H1 (cell line): ENCODE data around the gene HDHD3. TPM values are rescaled to one million over a fixed set of nuclear protein-coding genes. Genes with fewer than 3 reads are reported as not detected.

Experiments
- CTCF ChIA-PET: fragments of 300-600 bp; sonication (Branson Sonifier 250); formaldehyde crosslinking; loops from one replicate; lab custom pipeline; 2021; ENCODE audit not compliant: partially characterized antibody; lab: Charles Lee
- POLR2A ChIA-PET: fragments of 300-600 bp; sonication (Branson Sonifier 250); formaldehyde crosslinking; loops from one replicate; lab custom pipeline; 2021; ENCODE audit warnings: inconsistent platforms; ENCODE audit not compliant: partially characterized antibody; lab: Charles Lee
- DNase-seq, 2 experiments: peaks; one replicate each; pipeline versions ENCODE4 v3.0.0 to v3.0.0-alpha.2; 2010 to 2022; ENCODE audit warnings: low spot score in 2 of 2, low read depth in 1 of 2, mixed read lengths in 1 of 2
- FAIRE-seq: peaks from 2 replicates; lab custom pipeline; 2011; peaks lifted over from hg19 to GRCh38; lab: Jason Lieb, UNC
- H2AFZ ChIP-seq: 2 replicates; pipeline ENCODE4 v1.8.1; 2012; ENCODE audit warnings: low read length, inconsistent platforms
- H2AK5ac ChIP-seq: 2 replicates; pipeline ENCODE4 v1.6.1; 2013; ENCODE audit warnings: low read depth, low read length
- H2BK120ac ChIP-seq: replicated peaks from 2 replicates; pipeline ENCODE3; 2013; ENCODE audit warnings: low read depth, low read length, inconsistent platforms
- H2BK12ac ChIP-seq: 2 replicates; pipeline ENCODE4 v1.6.1; 2013; ENCODE audit warnings: low read depth, low read length
- H2BK15ac ChIP-seq: 2 replicates; pipeline ENCODE4 v1.6.1; 2013; ENCODE audit warnings: low read length
- H2BK20ac ChIP-seq: 2 replicates; pipeline ENCODE4 v1.6.1; 2013; ENCODE audit warnings: low read length
- H2BK5ac ChIP-seq: 2 replicates; pipeline ENCODE4 v1.6.1; 2013; ENCODE audit warnings: low read depth, low read length
- H3K14ac ChIP-seq: 2 replicates; pipeline ENCODE4 v1.6.1; 2013; ENCODE audit warnings: inconsistent platforms; ENCODE audit not compliant: insufficient read length
- H3K18ac ChIP-seq: 2 replicates; pipeline ENCODE4 v1.6.1; 2013; ENCODE audit warnings: low read length; ENCODE audit errors: extremely low read depth
- H3K23ac ChIP-seq: 2 replicates; pipeline ENCODE4 v1.6.1; 2013; ENCODE audit warnings: inconsistent platforms; ENCODE audit not compliant: insufficient read length
- H3K23me2 ChIP-seq: 2 replicates; pipeline ENCODE4 v1.6.1; 2013; ENCODE audit warnings: low read depth, low read length
- H3K27ac ChIP-seq: 2 replicates; pipeline ENCODE4 v1.6.1; 2011; ENCODE audit warnings: low read depth, low read length, inconsistent platforms
- H3K27me3 ChIP-seq, 4 experiments: replicated peaks in 1 of 4; 1 replicate in 1 of 4; 2 replicates in 3 of 4; pipeline versions ENCODE4 v1.6.1 to v1.8.1; 2011 to 2013; ENCODE audit warnings: low read length in 3 of 4, mild to moderate bottlenecking in 3 of 4, inconsistent platforms in 2 of 4, mixed read lengths in 2 of 4, moderate library complexity in 1 of 4; ENCODE audit not compliant: control insufficient read depth in 3 of 4, insufficient read depth in 3 of 4; ENCODE audit errors: extremely low read depth in 1 of 4
- H3K36me3 ChIP-seq, 4 experiments: 2 replicates each; pipeline versions ENCODE4 v1.6.1 to v1.8.1; 2011 to 2013; ENCODE audit warnings: mild to moderate bottlenecking in 4 of 4, low read length in 3 of 4, moderate library complexity in 2 of 4, control low read depth in 1 of 4, inconsistent platforms in 1 of 4; ENCODE audit not compliant: insufficient read depth in 4 of 4, control insufficient read depth in 2 of 4
- H3K4ac ChIP-seq: replicated peaks from 2 replicates; pipeline ENCODE3; 2013; ENCODE audit warnings: low read length, low read depth, mixed read lengths, inconsistent platforms; ENCODE audit not compliant: insufficient read length
- H3K4me1 ChIP-seq, 4 experiments: replicated peaks in 1 of 4; 1 replicate in 1 of 4; 2 replicates in 3 of 4; pipeline versions ENCODE4 v1.6.1 to v1.8.1; 2011 to 2013; ENCODE audit warnings: low read length in 3 of 4, inconsistent platforms in 2 of 4, mixed read lengths in 1 of 4; ENCODE audit not compliant: insufficient read depth in 4 of 4, control insufficient read depth in 3 of 4
- H3K4me2 ChIP-seq, 2 experiments: 2 replicates each; pipeline versions ENCODE4 v1.6.1 to v1.8.1; 2011 to 2013; ENCODE audit warnings: low read depth in 2 of 2, low read length in 2 of 2, control low read depth in 1 of 2, inconsistent platforms in 1 of 2, mild to moderate bottlenecking in 1 of 2; ENCODE audit not compliant: insufficient read depth in 1 of 2
- H3K4me3 ChIP-seq, 4 experiments: fragments of 200-600, 300-600 bp in 1 of 4; sonication (generic), shearing (Covaris generic), sonication (Bioruptor Twin) in 1 of 4; 2 replicates each; pipeline versions ENCODE4 v1.5.1 to v1.8.1; 2011 to 2016; ENCODE audit warnings: low read length in 4 of 4, low read depth in 3 of 4, control low read depth in 2 of 4, inconsistent platforms in 2 of 4, mild to moderate bottlenecking in 2 of 4, mixed read lengths in 1 of 4, moderate library complexity in 1 of 4; ENCODE audit not compliant: insufficient read depth in 2 of 4; ENCODE audit errors: extremely low read depth in 1 of 4
- H3K56ac ChIP-seq: replicated peaks from 2 replicates; pipeline ENCODE3; 2013; ENCODE audit warnings: low read depth, mild to moderate bottlenecking, mixed read lengths, low read length, inconsistent platforms; ENCODE audit not compliant: insufficient read length
- H3K79me1 ChIP-seq: 2 replicates; pipeline ENCODE4 v1.6.1; 2013; ENCODE audit warnings: low read depth, low read length, control low read depth
- H3K79me2 ChIP-seq, 2 experiments: 2 replicates each; pipeline versions ENCODE4 v1.6.1 to v1.8.1; 2012 to 2013; ENCODE audit warnings: low read length in 2 of 2, mild to moderate bottlenecking in 2 of 2, inconsistent platforms in 1 of 2; ENCODE audit not compliant: insufficient read depth in 2 of 2, control insufficient read depth in 1 of 2
- H3K9ac ChIP-seq, 4 experiments: replicated peaks in 1 of 4; 1 replicate in 1 of 4; 2 replicates in 3 of 4; pipeline versions ENCODE4 v1.6.1 to v1.8.1; 2011 to 2013; ENCODE audit warnings: low read depth in 3 of 4, low read length in 3 of 4, control low read depth in 2 of 4, mild to moderate bottlenecking in 2 of 4, moderate library complexity in 2 of 4, inconsistent platforms in 1 of 4; ENCODE audit errors: extremely low read depth in 1 of 4
- H3K9me3 ChIP-seq, 2 experiments: 2 replicates each; pipeline versions ENCODE4 v1.6.1 to v1.8.1; 2012 to 2013; ENCODE audit warnings: mild to moderate bottlenecking in 2 of 2, moderate library complexity in 2 of 2, control low read depth in 1 of 2, inconsistent platforms in 1 of 2, low read depth in 1 of 2, low read length in 1 of 2, mixed read lengths in 1 of 2; ENCODE audit not compliant: insufficient read depth in 2 of 2
- H4K20me1 ChIP-seq, 2 experiments: replicated peaks in 1 of 2; 2 replicates each; pipeline versions ENCODE3 to v1.8.1; 2011 to 2013; ENCODE audit warnings: inconsistent platforms in 2 of 2, low read length in 2 of 2, mild to moderate bottlenecking in 1 of 2; ENCODE audit not compliant: insufficient read depth in 2 of 2, control insufficient read depth in 1 of 2
- H4K5ac ChIP-seq: 2 replicates; pipeline ENCODE4 v1.6.1; 2013; ENCODE audit warnings: low read length, low read depth, mixed read lengths, inconsistent platforms; ENCODE audit not compliant: insufficient read length
- H4K8ac ChIP-seq: 2 replicates; pipeline ENCODE4 v1.8.0; 2013; ENCODE audit warnings: mild to moderate bottlenecking, moderate library complexity, low read length, inconsistent platforms; ENCODE audit not compliant: insufficient read depth; ENCODE audit errors: extremely low read depth
- H4K91ac ChIP-seq: replicated peaks from 2 replicates; pipeline ENCODE3; 2013; ENCODE audit warnings: low read length, mixed read lengths, inconsistent platforms; ENCODE audit not compliant: insufficient read length
- CTBP2 ChIP-seq: IDR thresholded peaks from 2 replicates; pipeline ENCODE4 v1.7.0; 2011; ENCODE audit warnings: borderline replicate concordance, mild to moderate bottlenecking, moderate library complexity, mixed read lengths, low read length; ENCODE audit not compliant: insufficient read depth, insufficient read length
- RAD21 ChIP-seq, 2 experiments: IDR thresholded peaks in 1 of 2; conservative IDR thresholded peaks in 1 of 2; 2 replicates each; pipeline ENCODE4 v1.6.1; 2011; ENCODE audit warnings: low read depth in 2 of 2, low read length in 2 of 2, improper control_type of control experiment in 1 of 2, inconsistent platforms in 1 of 2, mild to moderate bottlenecking in 1 of 2, moderate library complexity in 1 of 2
- RNF2 ChIP-seq: fragments of 200-900, 300-1000 bp; sonication (generic); IDR thresholded peaks from 2 replicates; pipeline ENCODE4 v1.7.1; 2016; ENCODE audit warnings: borderline replicate concordance, low read depth, mild to moderate bottlenecking, antibody characterized with exemption, low read length; ENCODE audit not compliant: poor library complexity, severe bottlenecking; ENCODE audit errors: missing control alignments
- WGBS, 2 experiments: shearing (Covaris generic) in 1 of 2; methylation state at CpG; one replicate each; pipeline versions ENCODE4 v1.1.6 to v1.1.7; 2013 to 2015; ENCODE audit warnings: low lambda C conversion rate in 2 of 2, mixed read lengths in 2 of 2, inconsistent platforms in 1 of 2, low coverage in 1 of 2, missing lambda C conversion rate in 1 of 2; ENCODE audit not compliant: insufficient replicate concordance in 2 of 2, insufficient coverage in 1 of 2, insufficient read length in 1 of 2; ENCODE audit errors: extremely low coverage in 1 of 2, missing lambda C conversion rate in 1 of 2; 5-methylcytosine and 5-hydroxymethylcytosine counted together
- polyA plus RNA-seq, 7 experiments: library from polyadenylated mRNA; depleted of rRNA in 3 of 7; stranded (reverse) in 5 of 7; unstranded in 2 of 7; fragments of >200 nt in 5 of 7; fragments of 200-250 nt in 2 of 7; gene quantifications; 1 replicate in 5 of 7; 2 replicates in 1 of 7; 4 replicates in 1 of 7; pipeline versions ENCODE4 v1.2.1 to v1.2.3, GENCODE V29; 2011 to 2013; ENCODE audit warnings: missing spikeins in 2 of 7, mixed read lengths in 2 of 7
- total RNA-seq: library from RNA; stranded (reverse); fragmentation: NEBNext Ultra II Directional; extraction: Animal tissue kit (Norgen Biotek cat#: 25700); gene quantifications from 2 replicates; pipeline ENCODE4 v1.2.1, GENCODE V29; 2021
- TF ChIP-seq, protein P1 (sequence below), 3 experiments: IDR thresholded peaks; 1 replicate in 2 of 3; 2 replicates in 1 of 3; pipeline versions ENCODE4 v1.5.1 to v1.6.1; 2011; ENCODE audit warnings: low read length in 3 of 3, mild to moderate bottlenecking in 3 of 3, inconsistent platforms in 2 of 3, low read depth in 1 of 3, moderate library complexity in 1 of 3; ENCODE audit not compliant: insufficient read depth in 1 of 3; ENCODE audit errors: control extremely low read depth in 1 of 3

Gene HDHD3
- total and polyA plus RNA-seq, 2 of the 8 experiments (the other 6 are each of a cell fraction or from before 2014, with no cell fraction given), result 12.1 to 25.3 TPM

DNA sequence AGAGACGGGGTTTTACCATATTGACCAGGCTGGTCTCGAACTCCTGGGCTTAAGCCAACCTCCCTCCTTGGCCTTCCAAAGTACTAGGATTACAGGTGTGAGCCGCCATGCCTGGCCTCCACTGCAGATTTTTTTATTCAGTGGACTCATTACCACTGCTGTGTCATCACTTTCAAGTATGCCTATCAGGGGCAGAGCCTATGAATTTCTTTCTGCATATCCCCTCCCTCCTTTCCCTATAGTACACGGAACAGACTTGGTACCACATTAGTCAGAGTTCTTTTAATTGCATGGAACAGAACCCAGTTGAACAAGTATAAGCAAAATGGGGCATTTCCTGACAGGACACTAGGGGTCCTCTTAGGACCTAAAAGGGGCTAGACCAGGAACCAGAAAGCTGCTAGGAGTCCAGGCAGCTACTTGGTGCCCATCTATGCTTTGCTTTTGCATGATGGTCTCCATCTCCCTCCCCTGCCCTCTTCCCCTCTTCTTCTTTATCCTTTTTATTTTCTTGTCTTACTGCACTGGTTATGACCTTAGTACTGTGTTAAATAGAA, 21.7 kb downstream of the HDHD3 start:
- Histone ChIP-seq H3K79me2 (no peaks in the 10 kb centered on the region), H2AFZ (no peak overlapping the region), H4K8ac (no peak overlapping the region; the same call in 1 of the 2 replicates), H3K14ac (no peak overlapping the region), H3K23me2 (0 out of 2 replicates have a peak, but pooled peaks cover 1% of the 10 kb centered on the region), H3K56ac (no peak overlapping the region), H3K4ac (no peak overlapping the region), H3K18ac (no peak overlapping the region), H2BK20ac (no peak overlapping the region), H4K5ac (no peak overlapping the region), H3K4me1 (peaks cover 3 to 11% (median 6%) of the 10 kb centered on the region in 4 experiments), H3K9me3 (no peaks in the 10 kb centered on the region), H3K36me3 (no peaks in the 10 kb centered on the region), H3K27me3 (peaks cover 0 to 10% (median under 1%) of the 10 kb centered on the region in 4 experiments; a peak in 5 of 7 replicates), H2BK120ac (no peak overlapping the region), H3K9ac (no peak overlapping the region), H2BK12ac (no peak overlapping the region), H2BK15ac (no peak overlapping the region), H2AK5ac (no peak overlapping the region), H3K79me1 (no peaks in the 10 kb centered on the region; the same call in none of the 2 replicates), H3K4me3 (no peak overlapping the region), H3K27ac (no peak overlapping the region), H4K91ac (no peak overlapping the region), H4K20me1 (peaks cover 2% of the 10 kb centered on the region in 2 experiments), H3K4me2 (no peak overlapping the region), H2BK5ac (no peak overlapping the region), H3K23ac (no peak overlapping the region)
- 86% methylated on average over 4 of the region's 4 CpGs; no CpG with 5 or more reads in 1 of the 2 experiments for WGBS, 2 experiments
- CTCF ChIA-PET, result interaction anchor here (0.7 to 2.5 kb wide), 11 partner anchors 13 to 233 kb away, joined by 3 to 10 read pairs (median 3); partner anchors contain the start of gene ALAD
- no peak for DNase-seq
- no peak for FAIRE-seq
- no peak for TF ChIP-seq CTBP2
- TF ChIP-seq, protein P1, sequence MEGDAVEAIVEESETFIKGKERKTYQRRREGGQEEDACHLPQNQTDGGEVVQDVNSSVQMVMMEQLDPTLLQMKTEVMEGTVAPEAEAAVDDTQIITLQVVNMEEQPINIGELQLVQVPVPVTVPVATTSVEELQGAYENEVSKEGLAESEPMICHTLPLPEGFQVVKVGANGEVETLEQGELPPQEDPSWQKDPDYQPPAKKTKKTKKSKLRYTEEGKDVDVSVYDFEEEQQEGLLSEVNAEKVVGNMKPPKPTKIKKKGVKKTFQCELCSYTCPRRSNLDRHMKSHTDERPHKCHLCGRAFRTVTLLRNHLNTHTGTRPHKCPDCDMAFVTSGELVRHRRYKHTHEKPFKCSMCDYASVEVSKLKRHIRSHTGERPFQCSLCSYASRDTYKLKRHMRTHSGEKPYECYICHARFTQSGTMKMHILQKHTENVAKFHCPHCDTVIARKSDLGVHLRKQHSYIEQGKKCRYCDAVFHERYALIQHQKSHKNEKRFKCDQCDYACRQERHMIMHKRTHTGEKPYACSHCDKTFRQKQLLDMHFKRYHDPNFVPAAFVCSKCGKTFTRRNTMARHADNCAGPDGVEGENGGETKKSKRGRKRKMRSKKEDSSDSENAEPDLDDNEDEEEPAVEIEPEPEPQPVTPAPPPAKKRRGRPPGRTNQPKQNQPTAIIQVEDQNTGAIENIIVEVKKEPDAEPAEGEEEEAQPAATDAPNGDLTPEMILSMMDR (IDR thresholded peaks at IDR 0.05; ENCODE audit: control extremely low read depth in 1 of 3, insufficient read depth in 1 of 3, low read depth in 1 of 3, low read length in 3 of 3), result peak in 2 of 3 experiments; percentile 35 to 38; a peak in 3 of 4 replicates
- peak; percentile 36 to 61 for TF ChIP-seq RAD21 (IDR thresholded peaks at IDR 0.05 in 1 of 2, conservative IDR thresholded peaks at IDR 0.05 in 1 of 2; ENCODE audit: low read depth in 2 of 2, low read length in 2 of 2)
- no peak for TF ChIP-seq RNF2
- POLR2A ChIA-PET, result interaction anchor here (1.1 to 1.5 kb wide), 3 partner anchors 15 to 80 kb away, joined by 3 read pairs; partner anchors contain the start of genes CDC26, PRPF4 and WDR31
